Breast epithelium (tissue), 3 donors: ENCODE data around the gene ZNF473.

Source experiments
- CTCF ChIP-seq, 3 donors: fragments of 450-650 bp; IDR thresholded peaks; one replicate each; pipeline ENCODE4 v1.5.1; 2016 to 2017; ENCODE audit warnings: antibody characterized with exemption in 3 of 3, mild to moderate bottlenecking in 3 of 3, moderate library complexity in 3 of 3
- POLR2A ChIP-seq: fragments of 450-650 bp; IDR thresholded peaks from one replicate; pipeline ENCODE4 v1.6.1; 2016; ENCODE audit warnings: antibody characterized with exemption, mild to moderate bottlenecking, moderate library complexity

- TF ChIP-seq CTCF (IDR thresholded peaks at IDR 0.05) (no peak), POLR2A (no peak)
Observed at GRCh38 chr19:50007947-50008346, 17.9 kb upstream of the ZNF473 start.
